WI38 (cell line): ENCODE measurements around the gene RHBDD1.

ENCODE experiments used
- H3K4me3 ChIP-seq: 2 replicates; pipeline ENCODE4 v1.5.1; 2011; ENCODE audit warnings: low read depth, mild to moderate bottlenecking, control low read depth, low read length
- CTCF ChIP-seq: IDR thresholded peaks from 2 replicates; pipeline ENCODE4 v1.5.1; 2012; ENCODE audit warnings: low read depth, mild to moderate bottlenecking, control low read depth, low read length

RHBDD1 gene

GRCh38 chr2:226888378-226888965 lies 52.6 kb downstream of the RHBDD1 start:
- no peak for TF ChIP-seq CTCF
- H3K4me3 ChIP-seq = no peak overlapping the region

GRCh38 chr2:226888971-226889370 lies 53.1 kb downstream of the RHBDD1 start:
- H3K4me3 ChIP-seq = no peak overlapping the region
- no peak for TF ChIP-seq CTCF

- no peak for TF ChIP-seq CTCF
- no peak overlapping the region for H3K4me3 ChIP-seq
Measured at GRCh38 chr2:226890286-226890685, 54.4 kb downstream of the RHBDD1 start.

- TF ChIP-seq CTCF = no peak
- no peak overlapping the region for H3K4me3 ChIP-seq
Measured at GRCh38 chr2:226891780-226892590, 56.1 kb downstream of the RHBDD1 start.

GRCh38 chr2:226892729-226893128 lies 56.9 kb downstream of the RHBDD1 start:
- no peak overlapping the region for H3K4me3 ChIP-seq
- TF ChIP-seq CTCF = no peak

GRCh38 chr2:226893216-226893615 lies 57.4 kb downstream of the RHBDD1 start:
- no peak for TF ChIP-seq CTCF
- H3K4me3 ChIP-seq = no peak overlapping the region

- no peak overlapping the region for H3K4me3 ChIP-seq
- TF ChIP-seq CTCF = no peak
Measured at GRCh38 chr2:226894752-226895151, 58.9 kb downstream of the RHBDD1 start.
